Activated CD8-positive, alpha-beta memory T cell treated with anti-CD3 and anti-CD28 coated beads for 24 hours (primary cell): ENCODE results near the gene TAL1.
A peak's percentile ranks its signal among the peaks of the same experiment; 100 is the strongest.
"Not testable (repeated sequence)": the region's sequence is repeated elsewhere in the genome, so short reads cannot be mapped to it uniquely, and the experiment has no call there.

Source experiments
- DNase-seq: peaks from one replicate; pipeline ENCODE4 v3.0.0-alpha.2; 2020

TAL1 gene

GRCh38 chr1:47210666-47211065 lies 21.4 kb downstream of the TAL1 start:
- DNase-seq, result no peak

DNA sequence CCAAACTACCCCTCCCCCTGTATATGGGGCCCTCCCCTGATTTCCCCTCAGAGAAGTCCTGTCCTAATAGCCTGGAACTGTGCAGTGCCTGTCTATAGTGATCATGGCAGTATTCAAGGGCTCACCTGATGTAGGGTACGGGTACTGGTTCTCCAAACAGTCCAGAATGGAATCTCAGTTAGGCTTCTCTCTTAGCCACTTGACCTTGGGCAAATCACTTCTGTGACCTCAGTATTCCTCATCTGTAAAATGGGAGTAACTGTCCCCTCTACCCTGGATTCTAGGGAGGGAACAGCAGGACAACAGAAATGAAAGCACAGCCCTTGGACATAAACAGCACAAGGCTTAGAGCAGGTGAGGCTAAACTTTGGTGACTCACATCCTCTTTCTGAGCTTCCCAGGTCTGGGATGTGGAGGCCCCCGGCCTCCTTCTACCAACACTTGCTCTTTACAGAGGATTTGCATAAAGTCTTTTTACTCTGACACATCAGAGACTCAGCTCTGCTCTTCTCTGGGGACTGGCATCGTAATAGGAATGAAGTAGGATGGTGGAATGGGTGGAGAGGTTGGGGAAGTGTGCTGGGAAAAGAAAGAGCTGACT lies 22.2 kb downstream of the TAL1 start:
- DNase-seq, result no peak

- DNase-seq, result no peak
Observed at GRCh38 chr1:47209091-47209490, 22.9 kb downstream of the TAL1 start.

GRCh38 chr1:47208374-47208850 lies 23.6 kb downstream of the TAL1 start:
- no peak for DNase-seq

DNA sequence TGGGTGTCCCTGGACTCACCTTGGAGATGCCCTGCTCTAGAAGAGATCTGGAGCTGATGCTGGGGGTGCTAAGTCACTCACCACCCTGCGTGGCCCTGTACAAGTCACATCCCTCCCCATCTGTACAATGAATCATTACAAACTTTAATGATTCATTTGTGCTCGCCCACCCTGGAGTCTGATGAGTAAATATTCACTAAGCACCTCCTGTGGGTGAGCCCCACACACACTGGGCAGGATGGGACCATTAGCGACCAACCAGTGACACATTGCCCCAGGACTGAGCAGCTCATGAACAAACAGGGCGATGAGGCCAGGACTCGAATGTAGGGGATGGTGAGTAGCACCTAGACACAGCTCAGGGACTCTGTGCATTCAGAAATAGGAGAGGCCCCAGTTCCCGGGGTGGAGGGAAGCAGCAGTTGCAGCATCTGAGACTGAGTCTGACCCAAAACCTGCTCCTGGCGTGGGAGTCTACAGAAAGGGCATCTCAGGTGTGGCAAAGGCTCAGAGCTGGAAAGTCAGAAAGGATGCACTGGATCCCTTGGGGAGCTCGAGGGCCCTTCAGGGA lies 24.1 kb downstream of the TAL1 start:
- no peak for DNase-seq

DNA sequence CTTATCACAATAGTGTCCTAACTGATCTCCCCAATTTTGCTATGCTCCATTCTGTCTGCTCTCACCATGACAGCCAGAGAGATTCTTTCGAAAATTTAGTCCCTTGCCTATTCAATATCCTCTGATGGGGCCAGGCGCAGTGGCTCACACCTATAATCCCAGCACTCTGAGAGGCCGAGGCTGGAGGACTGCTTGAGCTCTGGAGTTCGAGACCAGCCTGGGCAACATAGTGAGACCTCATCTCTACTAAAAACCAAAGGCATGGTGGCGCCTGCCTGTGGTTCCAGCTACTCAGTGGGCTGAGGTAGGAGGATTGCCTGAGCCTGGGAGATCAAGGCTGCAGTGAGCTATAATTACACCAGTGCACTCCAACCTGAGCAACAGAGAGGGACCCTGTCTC lies 26.1 kb downstream of the TAL1 start:
- DNase-seq, result no peak

DNA sequence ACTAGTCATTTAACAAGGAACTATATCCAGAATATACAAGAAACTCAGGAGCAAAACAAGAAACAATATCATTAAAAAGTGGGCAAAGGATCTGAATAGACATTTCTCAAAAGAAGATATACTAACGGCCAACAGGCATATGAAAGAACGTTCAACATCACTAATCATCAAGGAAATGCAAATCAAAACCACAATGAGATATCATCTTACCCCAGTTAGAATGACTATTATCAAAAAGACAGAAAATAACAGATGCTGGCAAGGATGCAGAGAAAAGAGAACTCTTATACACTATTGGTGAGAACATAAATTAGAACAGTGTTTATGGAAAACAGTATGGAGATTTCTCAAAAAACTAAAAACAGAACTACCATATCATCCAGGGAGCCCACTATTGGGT lies 28.5 kb downstream of the TAL1 start:
- not testable (repeated sequence) for DNase-seq

GRCh38 chr1:47201179-47201578 lies 30.8 kb downstream of the TAL1 start:
- no peak for DNase-seq

- DNase-seq, result no peak
Observed at GRCh38 chr1:47198214-47198613, 33.8 kb downstream of the TAL1 start.

GRCh38 chr1:47196622-47197021 lies 35.4 kb downstream of the TAL1 start:
- no peak for DNase-seq

GRCh38 chr1:47195981-47196380 lies 36.0 kb downstream of the TAL1 start:
- not testable (repeated sequence) for DNase-seq

DNA sequence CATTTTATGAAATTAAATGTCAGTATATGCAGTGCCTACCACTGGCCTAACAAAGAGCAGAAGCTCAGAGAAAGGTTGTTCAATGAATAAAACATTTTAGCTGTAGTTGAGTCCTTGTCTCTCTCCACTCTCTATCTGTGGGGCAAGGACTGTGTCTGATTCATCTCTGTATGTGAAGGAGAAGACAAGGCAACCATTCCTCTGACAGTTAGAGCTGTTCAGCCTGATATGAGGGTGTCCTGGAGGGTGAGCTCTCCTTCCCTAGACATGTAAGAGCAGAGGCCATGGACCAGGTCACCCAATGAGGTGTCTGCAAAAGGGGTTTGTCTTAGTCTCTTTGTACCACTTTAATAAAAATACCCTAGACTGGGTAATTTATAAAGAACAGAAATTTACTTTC lies 37.7 kb downstream of the TAL1 start:
- DNase-seq, result no peak

DNA sequence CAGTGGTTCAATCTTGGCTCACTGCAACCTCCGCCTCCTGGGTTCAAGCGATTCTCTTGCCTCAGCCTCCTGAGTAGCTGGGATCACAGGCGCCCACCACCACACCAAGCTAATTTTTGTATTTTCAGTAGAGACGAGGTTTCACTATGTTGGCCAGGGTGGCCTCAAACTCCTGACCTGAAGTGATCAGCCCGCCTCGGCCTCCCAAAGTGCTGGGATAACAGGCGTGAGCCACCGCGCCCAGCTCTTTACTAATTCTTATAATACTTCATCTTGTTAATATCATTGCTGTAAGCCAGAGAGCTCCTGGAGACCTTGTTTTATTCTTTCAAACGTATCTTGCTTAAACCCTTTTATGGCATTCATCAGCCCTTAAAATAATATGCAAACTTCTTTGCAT lies 38.5 kb downstream of the TAL1 start:
- peak; percentile 42 for DNase-seq

- DNase-seq, result peak; percentile 86
Observed at GRCh38 chr1:47192458-47193384, 39.3 kb downstream of the TAL1 start.

- peak; percentile 35 for DNase-seq
Observed at GRCh38 chr1:47191940-47192457, 40.0 kb downstream of the TAL1 start.

DNA sequence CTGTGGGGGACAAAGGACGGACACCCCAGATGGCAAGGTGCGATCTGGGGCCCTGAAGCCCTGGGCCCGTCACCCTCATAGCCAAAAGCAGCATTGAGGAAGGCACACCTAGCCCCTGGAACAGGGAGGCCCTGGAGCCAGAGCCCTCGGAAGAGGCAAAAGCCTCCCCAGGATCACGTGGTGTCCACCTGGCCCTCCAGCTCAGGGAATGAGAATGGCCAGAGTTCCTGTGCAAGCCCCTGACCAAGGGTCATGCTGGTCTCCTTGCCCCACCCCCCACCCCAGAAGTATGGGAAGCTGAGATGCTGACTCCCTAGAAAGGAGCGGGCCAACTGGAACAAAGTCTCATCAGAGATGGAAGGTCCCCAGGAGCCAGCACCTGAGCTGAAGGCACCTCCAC lies 41.2 kb downstream of the TAL1 start:
- no peak for DNase-seq

DNA sequence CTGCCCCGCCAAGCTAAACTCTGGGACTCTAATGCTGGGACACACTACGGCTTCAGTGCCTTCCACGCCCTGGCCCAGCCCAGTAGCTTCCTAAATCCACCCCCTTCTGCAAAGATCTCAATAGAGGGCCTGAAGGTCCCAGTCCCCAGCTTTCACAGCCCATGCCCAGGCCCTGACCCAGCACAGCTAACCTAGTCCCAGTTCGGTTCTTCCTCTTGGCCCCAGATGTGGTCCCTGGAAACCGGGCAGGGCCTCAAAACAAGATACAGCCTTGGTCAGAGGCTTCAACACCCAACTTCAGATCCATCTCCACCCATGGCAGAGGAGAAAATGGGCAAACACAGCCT lies 41.5 kb downstream of the TAL1 start:
- DNase-seq, result peak; percentile 43

GRCh38 chr1:47189844-47190508 lies 42.0 kb downstream of the TAL1 start, which contains the start of gene PDZK1IP1:
TSS of gene PDZK1IP1 (minus strand) at chr1:47190036. CDS start at chr1:47189932, 104 bp downstream.
- DNase-seq, result peak; percentile 42

GRCh38 chr1:47188791-47189785 lies 42.9 kb downstream of the TAL1 start:
- peak; percentile 43 for DNase-seq

DNA sequence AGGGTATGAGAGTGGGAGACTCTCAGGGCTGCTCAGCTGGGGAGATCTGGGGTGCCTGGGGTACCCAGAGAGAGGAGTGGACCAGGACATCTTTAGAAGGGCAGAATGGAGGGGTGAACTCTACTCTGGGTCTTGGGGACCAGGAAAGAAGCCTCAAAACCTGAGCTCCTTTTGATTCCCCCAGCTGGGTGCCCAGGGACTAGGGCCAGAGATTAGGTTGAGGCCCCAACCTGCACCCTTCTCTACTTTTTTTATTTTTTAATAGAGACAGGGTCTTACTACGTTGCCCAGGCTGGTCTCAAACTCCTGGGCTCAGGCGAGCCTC lies 44.1 kb downstream of the TAL1 start:
- no peak for DNase-seq

GRCh38 chr1:47187231-47187925 lies 44.6 kb downstream of the TAL1 start:
- peak; percentile 45 for DNase-seq
